ENCODE results near the gene CCT7. TPM values are rescaled to one million over a fixed set of nuclear protein-coding genes. Genes with fewer than 3 reads are reported as not detected.

CCT7 gene
- total RNA-seq, 1 donor from 2014 or later = 188 TPM

GRCh38 chr2:73258186-73258912 is 24.2 kb downstream of the CCT7 start:
- Histone ChIP-seq H3K27me3 (no peaks in the 10 kb centered on the region), H3K27ac (no peak overlapping the region), H3K4me1 (no peaks in the 10 kb centered on the region), H3K36me3 (peaks cover 0 to 7% of the 10 kb centered on the region in 2 donors), H3K9me3 (no peaks in the 10 kb centered on the region), H3K4me3 (no peak overlapping the region)
- intact Hi-C loops (cut with DNase I) = no loop called here
- TF ChIP-seq POLR2A (IDR thresholded peaks at IDR 0.05) = no peak
- TF ChIP-seq POLR2AphosphoS5 (IDR thresholded peaks at IDR 0.05; ENCODE audit: insufficient read depth in 1 of 2, low read depth in 1 of 2) = no peak
- no peak for TF ChIP-seq CTCF (IDR thresholded peaks at IDR 0.05)
- no peak for DNase-seq (ENCODE audit: extremely low spot score in 2 of 2)

GRCh38 chr2:73258913-73259215 is 24.8 kb downstream of the CCT7 start:
- DNase-seq (ENCODE audit: extremely low spot score in 2 of 2) = no peak
- H3K27ac ChIP-seq = no peak overlapping the region
- H3K4me1 ChIP-seq = no peaks in the 10 kb centered on the region
- intact Hi-C loops (cut with DNase I) = no loop called here
- H3K4me3 ChIP-seq = no peak overlapping the region
- no peaks in the 10 kb centered on the region for H3K9me3 ChIP-seq
- no peak for TF ChIP-seq POLR2A (IDR thresholded peaks at IDR 0.05)
- TF ChIP-seq CTCF (IDR thresholded peaks at IDR 0.05) = no peak
- no peak for TF ChIP-seq POLR2AphosphoS5 (IDR thresholded peaks at IDR 0.05; ENCODE audit: insufficient read depth in 1 of 2, low read depth in 1 of 2)
- peaks cover 0 to 2% of the 10 kb centered on the region in 2 donors for H3K36me3 ChIP-seq
- no peaks in the 10 kb centered on the region for H3K27me3 ChIP-seq

GRCh38 chr2:73259276-73259675 is 25.2 kb downstream of the CCT7 start:
- H3K27ac ChIP-seq = no peak overlapping the region
- no peaks in the 10 kb centered on the region for H3K36me3 ChIP-seq
- H3K27me3 ChIP-seq = no peaks in the 10 kb centered on the region
- no peak for TF ChIP-seq POLR2A (IDR thresholded peaks at IDR 0.05)
- no peak for TF ChIP-seq CTCF (IDR thresholded peaks at IDR 0.05)
- no peak for TF ChIP-seq POLR2AphosphoS5 (IDR thresholded peaks at IDR 0.05; ENCODE audit: insufficient read depth in 1 of 2, low read depth in 1 of 2)
- no peaks in the 10 kb centered on the region for H3K4me1 ChIP-seq
- intact Hi-C loops (cut with DNase I) = no loop called here
- no peak for DNase-seq (ENCODE audit: extremely low spot score in 2 of 2)
- H3K4me3 ChIP-seq = no peak overlapping the region
- no peaks in the 10 kb centered on the region for H3K9me3 ChIP-seq

GRCh38 chr2:73259704-73260337 is 25.7 kb downstream of the CCT7 start:
- no peaks in the 10 kb centered on the region for H3K36me3 ChIP-seq
- intact Hi-C loops (cut with DNase I) = no loop called here
- H3K27ac ChIP-seq = no peak overlapping the region
- DNase-seq (ENCODE audit: extremely low spot score in 2 of 2) = no peak
- no peak overlapping the region for H3K4me3 ChIP-seq
- no peaks in the 10 kb centered on the region for H3K27me3 ChIP-seq
- H3K9me3 ChIP-seq = no peaks in the 10 kb centered on the region
- no peak for TF ChIP-seq POLR2A (IDR thresholded peaks at IDR 0.05)
- TF ChIP-seq POLR2AphosphoS5 (IDR thresholded peaks at IDR 0.05; ENCODE audit: insufficient read depth in 1 of 2, low read depth in 1 of 2) = no peak
- TF ChIP-seq CTCF (IDR thresholded peaks at IDR 0.05) = no peak
- no peaks in the 10 kb centered on the region for H3K4me1 ChIP-seq

GRCh38 chr2:73260338-73260984 is 26.4 kb downstream of the CCT7 start:
- H3K27ac ChIP-seq = no peak overlapping the region
- intact Hi-C loops (cut with DNase I) = no loop called here
- H3K9me3 ChIP-seq = no peaks in the 10 kb centered on the region

More at GRCh38 chr2:73260338-73260984, 26.4 kb downstream of the CCT7 start:
- TF ChIP-seq POLR2AphosphoS5 (IDR thresholded peaks at IDR 0.05; ENCODE audit: insufficient read depth in 1 of 2, low read depth in 1 of 2) (no peak), CTCF (IDR thresholded peaks at IDR 0.05) (no peak), POLR2A (IDR thresholded peaks at IDR 0.05) (no peak)
- Histone ChIP-seq H3K27me3 (no peaks in the 10 kb centered on the region), H3K4me1 (no peaks in the 10 kb centered on the region), H3K4me3 (no peak overlapping the region), H3K36me3 (no peaks in the 10 kb centered on the region)
- DNase-seq (ENCODE audit: extremely low spot score in 2 of 2) = no peak
